HuH-7 (cell line): ENCODE measurements around the gene FAM3C.
"Not testable (repeated sequence)": the region's sequence is repeated elsewhere in the genome, so short reads cannot be mapped to it uniquely, and the experiment has no call there.

Experiments
- DNase-seq: peaks from one replicate; pipeline ENCODE4 v3.0.0; 2011; ENCODE audit warnings: low spot score

FAM3C gene

GRCh38 chr7:121395961-121396757, at the start of gene FAM3C:
Gene FAM3C (minus strand): TSS chr7:121396308. CDS start chr7:121382969, 13,339 bp downstream.
- peak; percentile 86 for DNase-seq

- no peak for DNase-seq
Measured at GRCh38 chr7:121442845-121443244, 46.7 kb upstream of the FAM3C start.

- no peak for DNase-seq
Measured at GRCh38 chr7:121440857-121441503, 44.9 kb upstream of the FAM3C start.

GRCh38 chr7:121438043-121438955, 42.2 kb upstream of the FAM3C start:
- DNase-seq, result not testable (repeated sequence)

DNA sequence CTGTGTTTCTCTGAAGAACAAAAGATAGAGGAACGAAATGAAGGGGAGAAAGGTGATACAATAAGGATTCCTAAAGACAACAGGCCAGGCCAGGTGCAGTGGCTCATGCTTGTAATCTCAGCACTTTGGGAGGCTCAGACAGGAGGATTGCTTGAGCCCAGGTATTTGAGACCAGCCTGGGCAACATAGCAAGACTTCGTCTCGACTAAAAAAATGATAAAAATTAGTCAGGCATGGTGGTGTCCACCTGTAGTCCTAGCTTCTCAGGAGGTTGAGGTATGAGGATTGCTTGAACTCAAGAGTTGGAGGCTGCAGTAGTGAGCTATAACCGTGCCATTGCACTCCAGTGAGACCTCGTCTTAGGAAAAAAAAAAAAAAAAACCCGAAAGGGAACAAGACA, 41.4 kb upstream of the FAM3C start:
- DNase-seq, result no peak

GRCh38 chr7:121436688-121437087, 40.6 kb upstream of the FAM3C start:
- DNase-seq, result no peak

DNA sequence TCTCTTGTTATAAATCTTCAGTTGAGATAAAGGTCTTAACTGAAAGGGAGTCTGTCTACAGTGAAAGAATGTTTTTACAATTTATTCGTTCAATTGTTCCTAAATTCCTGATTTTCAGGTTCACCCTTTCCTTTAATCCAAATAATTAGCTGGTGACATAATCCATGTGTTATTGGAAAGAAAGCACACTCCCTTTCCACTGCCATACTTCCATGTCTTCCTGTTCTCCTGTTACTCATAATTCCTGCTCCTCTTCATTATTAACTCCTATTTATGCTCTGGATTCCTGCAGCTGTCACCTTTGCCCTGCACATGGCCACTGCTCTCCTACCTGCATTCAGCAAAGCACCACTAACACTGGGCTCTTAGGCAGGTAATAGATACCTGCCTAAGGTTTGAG, 40.0 kb upstream of the FAM3C start:
- no peak for DNase-seq

GRCh38 chr7:121433775-121434174, 37.7 kb upstream of the FAM3C start:
- no peak for DNase-seq

DNA sequence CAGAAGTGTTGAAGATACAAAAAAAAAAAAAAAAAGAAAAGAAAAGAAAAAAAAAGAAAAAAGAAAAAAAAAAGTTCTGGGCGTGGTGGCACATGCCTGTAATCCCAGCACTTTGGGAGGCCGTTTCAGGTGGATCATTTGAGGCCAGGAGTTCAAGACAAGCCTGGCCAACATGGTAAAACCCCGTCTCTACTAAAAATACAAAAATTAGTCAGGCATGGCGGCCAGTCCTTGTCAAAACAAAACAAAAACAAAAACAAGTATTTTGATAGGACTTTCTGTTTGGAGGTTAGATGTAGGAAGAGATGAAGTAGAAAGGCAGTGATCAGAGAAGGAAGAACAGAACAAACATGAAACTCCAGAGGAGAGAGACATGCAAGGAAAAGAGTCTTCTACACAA, 36.4 kb upstream of the FAM3C start:
- DNase-seq, result not testable (repeated sequence)

GRCh38 chr7:121431996-121432395, 35.9 kb upstream of the FAM3C start:
- no peak for DNase-seq

GRCh38 chr7:121431389-121431995, 35.4 kb upstream of the FAM3C start:
- DNase-seq, result no peak

DNA sequence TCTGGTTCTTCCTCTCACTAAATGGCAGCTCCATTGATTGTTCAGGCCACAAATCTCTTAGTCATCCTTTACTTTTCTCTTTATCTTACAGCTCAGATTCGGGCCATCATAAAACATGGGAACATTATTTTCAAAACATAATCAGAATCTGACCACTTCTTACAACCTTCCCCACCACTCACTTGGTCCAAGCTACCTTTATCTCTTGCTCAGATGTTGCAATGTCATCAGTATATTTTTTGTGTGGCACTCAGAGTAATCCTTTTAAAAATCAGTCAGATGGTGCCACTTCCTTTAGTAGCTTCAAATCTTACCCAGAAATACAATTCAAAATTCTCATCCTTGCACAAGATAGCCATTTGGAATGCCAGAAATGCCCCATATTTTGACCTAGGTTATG, 34.5 kb upstream of the FAM3C start:
- no peak for DNase-seq

DNA sequence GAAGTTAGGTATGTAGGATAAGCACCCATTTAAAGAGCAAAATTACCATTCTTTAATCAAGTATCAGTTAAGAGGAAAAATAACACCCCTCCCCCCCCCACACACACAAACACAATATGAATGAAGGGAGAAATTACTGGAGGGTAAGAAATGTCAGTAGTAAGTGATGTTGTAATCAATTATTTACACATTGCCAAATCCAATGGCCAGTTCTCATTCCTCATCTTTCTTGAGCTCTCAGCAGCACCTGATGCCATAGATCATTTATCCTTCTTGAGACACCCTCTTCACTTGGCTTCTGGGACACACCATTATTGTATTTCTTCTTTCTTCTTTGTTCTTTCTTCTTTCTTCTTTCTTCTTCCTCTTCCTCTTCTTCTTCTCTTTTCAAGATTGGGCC, 33.7 kb upstream of the FAM3C start:
- DNase-seq, result no peak

- DNase-seq, result no peak
Measured at GRCh38 chr7:121428855-121429489, 32.9 kb upstream of the FAM3C start.

GRCh38 chr7:121421743-121422142, 25.6 kb upstream of the FAM3C start:
- not testable (repeated sequence) for DNase-seq

DNA sequence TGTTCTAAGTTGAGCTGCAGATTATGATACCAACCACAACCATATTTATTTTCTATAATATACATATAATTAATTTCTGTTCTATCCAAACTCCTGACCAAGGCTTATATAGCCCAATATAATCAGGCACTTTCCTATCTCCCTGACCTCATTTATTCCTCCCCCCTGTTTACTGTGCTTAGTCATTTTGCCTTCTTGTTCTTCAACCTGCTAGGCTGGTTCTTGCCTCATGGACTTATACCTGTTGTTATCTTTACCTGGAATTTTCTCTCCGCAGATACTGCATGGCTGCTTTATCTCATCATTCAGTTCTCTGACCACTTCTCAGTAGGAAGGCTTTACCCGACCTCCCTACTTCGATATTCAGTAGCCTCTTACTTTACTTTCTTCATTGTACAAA, 24.9 kb upstream of the FAM3C start:
- DNase-seq, result no peak

DNA sequence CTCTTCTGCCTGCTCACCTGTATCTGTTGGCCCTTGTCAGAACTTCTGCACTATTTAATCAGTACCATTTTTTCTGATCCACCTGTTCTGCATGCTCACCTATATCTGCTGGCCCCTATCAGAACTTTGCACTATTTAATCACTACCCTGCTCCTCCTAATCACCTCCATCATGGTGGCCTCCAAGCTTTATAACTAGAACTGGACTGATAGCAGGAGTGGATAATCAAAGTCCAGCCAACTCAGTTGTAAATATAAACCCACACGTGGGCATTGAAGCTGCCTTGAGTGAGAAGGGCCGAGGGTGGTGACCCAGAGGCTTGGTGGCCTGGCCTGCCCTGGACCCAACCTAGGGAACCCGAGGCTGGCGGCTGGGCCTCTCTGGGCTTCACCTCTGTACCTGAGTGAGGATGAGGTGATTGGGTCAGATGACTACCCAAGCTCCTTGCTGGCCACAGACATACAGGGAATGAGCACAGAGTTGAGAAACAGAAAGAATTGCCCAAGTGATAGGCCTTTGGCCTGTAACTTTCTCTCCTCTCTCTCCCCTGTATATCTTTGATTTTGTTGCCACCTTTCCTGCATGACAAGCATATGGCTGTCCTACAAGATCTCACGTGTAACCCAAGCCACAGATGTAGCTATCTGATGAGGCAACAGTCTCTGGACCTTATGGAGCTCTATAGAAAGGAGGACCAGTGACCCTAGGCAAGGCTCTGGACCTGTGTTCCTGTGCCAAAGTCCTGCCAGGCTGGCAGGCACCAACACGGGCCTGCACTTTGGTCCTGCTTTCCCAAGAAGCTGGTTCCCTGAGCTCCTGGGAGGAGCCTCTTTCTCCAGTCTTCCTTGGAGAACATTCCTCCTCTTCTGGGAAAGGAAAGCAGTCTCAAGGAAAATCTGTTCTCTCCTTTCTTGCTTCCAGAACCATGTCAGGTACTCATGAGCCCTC, 23.4 kb upstream of the FAM3C start:
- DNase-seq, result no peak

GRCh38 chr7:121416533-121416932, 20.4 kb upstream of the FAM3C start:
- no peak for DNase-seq

- no peak for DNase-seq
Measured at GRCh38 chr7:121414436-121414835, 18.3 kb upstream of the FAM3C start.

- DNase-seq, result no peak
Measured at GRCh38 chr7:121411597-121411979, 15.5 kb upstream of the FAM3C start.
